HG03520 (cell line): ENCODE measurements around the gene CXCL10.

Experiments
- ATAC-seq: cut with Tn5 transposase; IDR thresholded peaks from one replicate; pipeline ENCODE4 v1.9.1; 2021; ENCODE audit warnings: mild to moderate bottlenecking, moderate library complexity; ENCODE audit not compliant: unreplicated experiment

The CXCL10 gene

GRCh38 chr4:75997081-75997480 lies 26.2 kb downstream of the CXCL10 start:
- ATAC-seq: no peak

GRCh38 chr4:75995727-75996126 lies 27.6 kb downstream of the CXCL10 start:
- ATAC-seq: no peak

- ATAC-seq: no peak
Observed at GRCh38 chr4:75992462-75992861, 30.8 kb downstream of the CXCL10 start.

- ATAC-seq: no peak
Observed at GRCh38 chr4:75989846-75990528, 33.3 kb downstream of the CXCL10 start.

- no peak for ATAC-seq
Observed at GRCh38 chr4:75985116-75985515, 38.2 kb downstream of the CXCL10 start.

GRCh38 chr4:75980576-75980975 lies 42.7 kb downstream of the CXCL10 start:
- ATAC-seq: no peak

- ATAC-seq: no peak
Observed at GRCh38 chr4:75976177-75976576, 47.1 kb downstream of the CXCL10 start.

- ATAC-seq: no peak
Observed at GRCh38 chr4:75973766-75974165, 49.5 kb downstream of the CXCL10 start.
